Stimulated activated CD8-positive, alpha-beta memory T cell treated with anti-CD3 and anti-CD28 coated beads, Interleukin-4, amount 100 ng/mL, for 4 hours (primary cell): Measurements from ENCODE around the gene SMOC2.

Source experiments
- DNase-seq, 2 donors: peaks; one replicate each; pipeline ENCODE4 v3.0.0-alpha.2; 2020; ENCODE audit warnings: low read depth in 2 of 2, low spot score in 1 of 2

Gene SMOC2

GRCh38 chr6:168648240-168649125 is 207.5 kb downstream of the SMOC2 start:
- DNase-seq, result no peak

GRCh38 chr6:168649209-168649608 is 208.2 kb downstream of the SMOC2 start:
- DNase-seq, result no peak

GRCh38 chr6:168650671-168651111 is 209.7 kb downstream of the SMOC2 start:
- no peak for DNase-seq

GRCh38 chr6:168655462-168656152 is 214.6 kb downstream of the SMOC2 start:
- DNase-seq, result no peak

GRCh38 chr6:168658059-168658458 is 217.1 kb downstream of the SMOC2 start:
- no peak for DNase-seq

GRCh38 chr6:168660400-168660945 is 219.5 kb downstream of the SMOC2 start:
- no peak for DNase-seq

GRCh38 chr6:168662301-168662936 is 221.4 kb downstream of the SMOC2 start:
- DNase-seq, result no peak

GRCh38 chr6:168663041-168663440 is 222.1 kb downstream of the SMOC2 start:
- DNase-seq, result no peak

- no peak for DNase-seq
Observed at GRCh38 chr6:168664956-168665355, 224.0 kb downstream of the SMOC2 start.

- DNase-seq, result no peak
Observed at GRCh38 chr6:168666170-168666569, 225.2 kb downstream of the SMOC2 start.

- DNase-seq, result no peak
Observed at GRCh38 chr6:168666699-168667427, 225.9 kb downstream of the SMOC2 start.

- no peak for DNase-seq
Observed at GRCh38 chr6:168667428-168667805, 226.4 kb downstream of the SMOC2 start.

- no peak for DNase-seq
Observed at GRCh38 chr6:168670401-168670985, 229.5 kb downstream of the SMOC2 start.

- no peak for DNase-seq
Observed at GRCh38 chr6:168671028-168671862, 230.3 kb downstream of the SMOC2 start.

- DNase-seq, result no peak
Observed at GRCh38 chr6:168671863-168672546, 231.0 kb downstream of the SMOC2 start.

GRCh38 chr6:168674595-168674994 is 233.6 kb downstream of the SMOC2 start:
- DNase-seq, result no peak

- DNase-seq, result no peak
Observed at GRCh38 chr6:168675375-168675774, 234.4 kb downstream of the SMOC2 start.

GRCh38 chr6:168675933-168676551 is 235.1 kb downstream of the SMOC2 start:
- no peak for DNase-seq
